Psoas muscle (tissue), 8 donors: Measurements from ENCODE around the gene STOX2. TPM values are rescaled to one million over a fixed set of nuclear protein-coding genes. Genes with fewer than 3 reads are reported as not detected.

Source experiments
- ATAC-seq, 4 donors: fragments of 200-7000 bp; cut with Tn5 transposase; one replicate each; pipeline ENCODE4 v1.9.1; 2020; ENCODE audit warnings: moderate library complexity in 3 of 4, mild to moderate bottlenecking in 2 of 4
- DNase-seq, 2 donors: peaks; one replicate each; pipeline ENCODE4 v3.0.0-alpha.2; 2020
- H3K27ac ChIP-seq: fragments of 200-600 bp; one replicate; pipeline ENCODE4 v1.8.0; 2022
- H3K27me3 ChIP-seq, 3 donors: fragments of 200-600 bp in 1 of 3; one replicate each; pipeline versions ENCODE4 v1.6.1 to v1.8.0; 2013 to 2022; ENCODE audit warnings: low read length in 2 of 3, mild to moderate bottlenecking in 2 of 3, moderate library complexity in 1 of 3; ENCODE audit not compliant: insufficient read depth in 3 of 3
- H3K36me3 ChIP-seq, 2 donors: fragments of 200-600 bp in 1 of 2; one replicate each; pipeline versions ENCODE4 v1.6.1 to v1.8.0; 2013 to 2022; ENCODE audit warnings: low read depth in 1 of 2, mild to moderate bottlenecking in 1 of 2, moderate library complexity in 1 of 2; ENCODE audit not compliant: insufficient read depth in 1 of 2
- H3K4me1 ChIP-seq: fragments of 200-600 bp; one replicate; pipeline ENCODE4 v1.8.0; 2022
- H3K4me3 ChIP-seq: fragments of 200-600 bp; one replicate; pipeline ENCODE4 v1.8.0; 2022; ENCODE audit warnings: mild to moderate bottlenecking
- H3K9me3 ChIP-seq: fragments of 200-600 bp; one replicate; pipeline ENCODE4 v1.8.0; 2022
- CTCF ChIP-seq: fragments of 200-600 bp; IDR thresholded peaks from one replicate; pipeline ENCODE4 v1.8.0; 2022; ENCODE audit warnings: antibody characterized with exemption
- WGBS, 3 donors: extraction: QIAGEN DNeasy Blood & Tissue Kit; methylation state at CpG; one replicate each; pipeline versions ENCODE4 v1.1.6 to v1.1.7; 2013; 5-methylcytosine and 5-hydroxymethylcytosine counted together
- intact Hi-C, 2 donors: fragments of 100-400 bp; cut with DNase I; formaldehyde crosslinking; loops; one replicate each; pipeline versions ENCODE4 v1.11.0 to v1.14.2; 2022
- polyA plus RNA-seq, 3 donors: library from polyadenylated mRNA; stranded (reverse); fragments of 200-250 nt; gene quantifications; one replicate each; pipeline ENCODE4 v1.2.3, GENCODE V29; 2013
- total RNA-seq, 4 donors: library from RNA; stranded (reverse); fragmentation: NEBNext Ultra II Directional in 2 of 4; extraction: Animal tissue kit (Norgen Biotek cat#: 25700) in 2 of 4; gene quantifications; one replicate each; pipeline versions ENCODE4 v1.2.1 to v1.2.4, GENCODE V29; 2021 to 2023
- donor health status: healthy with polysubstance abuse.
- donor health status: DM: no; HTN: no; CAD: no; lungs with moderate emphysema.
- donor health status: Bipolar disorder and iron deficiency.
- donor health status: healthy.
- donor health status: DM: yes; HTN: yes; CAD: no.
- donor health status: DM: no; HTN: no; CAD: no.
- donor health status: DM: no; HTN: no; CAD: no.
- donor health status: DM: yes; HTN: yes; CAD: no.

Gene STOX2
- total and polyA plus RNA-seq, 7 donors = 0.41 to 9.3 (median 3.4) TPM

- WGBS, 3 donors = 57 to 69% (median 65%) methylated on average over 5 of the region's 5 CpGs
- Histone ChIP-seq H3K4me1 (no peaks in the 10 kb centered on the region), H3K36me3 (no peaks in the 10 kb centered on the region), H3K4me3 (no peak overlapping the region), H3K9me3 (no peaks in the 10 kb centered on the region), H3K27me3 (no peaks in the 10 kb centered on the region), H3K27ac (no peak overlapping the region)
- ATAC-seq = no peak
- no peak for TF ChIP-seq CTCF
- intact Hi-C loops = no loop called here
- no peak for DNase-seq
Measured at GRCh38 chr4:184053434-184053833, 148.3 kb downstream of the STOX2 start.

- H3K36me3 ChIP-seq = no peaks in the 10 kb centered on the region
- 79 to 85% (median 82%) methylated on average over 14 of the region's 14 CpGs for WGBS, 3 donors
Measured at GRCh38 chr4:184056877-184057276, 151.8 kb downstream of the STOX2 start.

GRCh38 chr4:184058026-184058425, 152.9 kb downstream of the STOX2 start:
- TF ChIP-seq CTCF = no peak
- H3K27ac ChIP-seq = no peak overlapping the region
- H3K4me3 ChIP-seq = no peak overlapping the region
- no peaks in the 10 kb centered on the region for H3K9me3 ChIP-seq
- no peaks in the 10 kb centered on the region for H3K4me1 ChIP-seq
- ATAC-seq = no peak
- no peaks in the 10 kb centered on the region for H3K36me3 ChIP-seq
- 67 to 79% (median 76%) methylated on average over 6 of the region's 6 CpGs for WGBS, 3 donors
- DNase-seq = no peak
- H3K27me3 ChIP-seq = peaks cover 0 to 4% (median 0%) of the 10 kb centered on the region in 3 donors
- intact Hi-C loops = no loop called here

More at GRCh38 chr4:184056877-184057276, 151.8 kb downstream of the STOX2 start:
- Histone ChIP-seq H3K9me3 (no peaks in the 10 kb centered on the region), H3K27ac (no peak overlapping the region), H3K27me3 (peaks cover 0 to 4% (median 0%) of the 10 kb centered on the region in 3 donors), H3K4me1 (no peaks in the 10 kb centered on the region), H3K4me3 (no peak overlapping the region)
- no peak for ATAC-seq
- no peak for TF ChIP-seq CTCF
- no peak for DNase-seq
- intact Hi-C loops = no loop called here

GRCh38 chr4:184059099-184059498, 154.0 kb downstream of the STOX2 start:
- no peak for DNase-seq
- Histone ChIP-seq H3K4me1 (no peaks in the 10 kb centered on the region), H3K27me3 (peaks cover 0 to 4% (median 0%) of the 10 kb centered on the region in 3 donors), H3K27ac (no peak overlapping the region), H3K4me3 (no peak overlapping the region), H3K36me3 (no peaks in the 10 kb centered on the region), H3K9me3 (no peaks in the 10 kb centered on the region)
- TF ChIP-seq CTCF = no peak
- ATAC-seq = no peak
- intact Hi-C loops = no loop called here
- WGBS, 3 donors = 74 to 89% (median 86%) methylated on average over 3 of the region's 3 CpGs

GRCh38 chr4:184061582-184061981, 156.5 kb downstream of the STOX2 start:
- intact Hi-C loops = no loop called here
- no peaks in the 10 kb centered on the region for H3K36me3 ChIP-seq
- no peaks in the 10 kb centered on the region for H3K4me1 ChIP-seq
- H3K27ac ChIP-seq = no peak overlapping the region
- no peak overlapping the region for H3K4me3 ChIP-seq
- ATAC-seq (no peak), DNase-seq (no peak)
- peaks cover 0 to 4% (median 0%) of the 10 kb centered on the region in 3 donors for H3K27me3 ChIP-seq
- H3K9me3 ChIP-seq = no peaks in the 10 kb centered on the region
- 75 to 78% (median 77%) methylated on average over 7 of the region's 7 CpGs for WGBS, 3 donors
- TF ChIP-seq CTCF = no peak
